H1 (cell line): ENCODE data around the gene ARAP2.

ENCODE experiments used
- ATF3 ChIP-seq: IDR thresholded peaks from 2 replicates; pipeline ENCODE4 v1.6.1; 2011; ENCODE audit warnings: low read depth, mild to moderate bottlenecking, low read length; ENCODE audit not compliant: insufficient read depth
- ZNF274 ChIP-seq: IDR thresholded peaks from 2 replicates; pipeline ENCODE4 v1.7.0; 2012; ENCODE audit warnings: low read length, borderline replicate concordance; ENCODE audit errors: extremely low read depth

GRCh38 chr4:36198861-36199260, 45.5 kb downstream of the ARAP2 start:
- no peak for TF ChIP-seq ZNF274
- no peak for TF ChIP-seq ATF3
